ENCODE measurements around the gene CUX1.

The CUX1 gene

DNA sequence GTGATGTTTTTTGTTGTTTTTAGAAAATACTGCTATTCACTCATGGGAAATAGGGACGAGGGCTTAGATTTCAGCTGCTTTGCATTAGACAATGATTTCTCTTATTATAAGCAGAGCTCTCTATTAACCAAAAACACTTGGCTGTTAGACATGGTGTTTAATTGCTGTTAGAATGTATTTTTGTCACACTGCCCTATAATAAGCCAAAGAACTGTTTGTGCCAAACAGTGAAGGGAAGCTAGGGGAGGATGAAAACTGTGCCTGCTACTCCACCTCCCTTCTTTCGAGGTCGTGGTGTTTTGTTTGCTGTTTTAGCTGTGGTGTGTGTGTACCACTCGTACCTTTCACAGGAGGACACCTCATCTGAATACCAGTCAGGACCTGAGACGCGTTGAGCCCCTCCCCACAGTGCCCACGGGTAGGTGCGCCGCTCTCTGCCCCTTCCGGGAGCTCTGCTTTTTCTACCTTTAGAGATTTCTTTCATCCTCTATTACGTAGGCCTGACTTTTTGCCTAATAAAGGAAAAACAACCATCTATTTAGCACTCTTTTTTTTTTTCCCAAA, 57.9 kb downstream of the CUX1 start:
- TF ChIP-seq, protein P1, sequence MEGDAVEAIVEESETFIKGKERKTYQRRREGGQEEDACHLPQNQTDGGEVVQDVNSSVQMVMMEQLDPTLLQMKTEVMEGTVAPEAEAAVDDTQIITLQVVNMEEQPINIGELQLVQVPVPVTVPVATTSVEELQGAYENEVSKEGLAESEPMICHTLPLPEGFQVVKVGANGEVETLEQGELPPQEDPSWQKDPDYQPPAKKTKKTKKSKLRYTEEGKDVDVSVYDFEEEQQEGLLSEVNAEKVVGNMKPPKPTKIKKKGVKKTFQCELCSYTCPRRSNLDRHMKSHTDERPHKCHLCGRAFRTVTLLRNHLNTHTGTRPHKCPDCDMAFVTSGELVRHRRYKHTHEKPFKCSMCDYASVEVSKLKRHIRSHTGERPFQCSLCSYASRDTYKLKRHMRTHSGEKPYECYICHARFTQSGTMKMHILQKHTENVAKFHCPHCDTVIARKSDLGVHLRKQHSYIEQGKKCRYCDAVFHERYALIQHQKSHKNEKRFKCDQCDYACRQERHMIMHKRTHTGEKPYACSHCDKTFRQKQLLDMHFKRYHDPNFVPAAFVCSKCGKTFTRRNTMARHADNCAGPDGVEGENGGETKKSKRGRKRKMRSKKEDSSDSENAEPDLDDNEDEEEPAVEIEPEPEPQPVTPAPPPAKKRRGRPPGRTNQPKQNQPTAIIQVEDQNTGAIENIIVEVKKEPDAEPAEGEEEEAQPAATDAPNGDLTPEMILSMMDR (IDR thresholded peaks at IDR 0.05; ENCODE audit: borderline replicate concordance, insufficient read depth, low read depth, low read length), result no peak
- no peak overlapping the region for H3K4me3 ChIP-seq (ENCODE audit: low read depth, low read length)

- H3K4me3 ChIP-seq (ENCODE audit: low read depth, low read length), result no peak overlapping the region
Measured at GRCh38 chr7:101877882-101878591, 60.6 kb downstream of the CUX1 start.

DNA sequence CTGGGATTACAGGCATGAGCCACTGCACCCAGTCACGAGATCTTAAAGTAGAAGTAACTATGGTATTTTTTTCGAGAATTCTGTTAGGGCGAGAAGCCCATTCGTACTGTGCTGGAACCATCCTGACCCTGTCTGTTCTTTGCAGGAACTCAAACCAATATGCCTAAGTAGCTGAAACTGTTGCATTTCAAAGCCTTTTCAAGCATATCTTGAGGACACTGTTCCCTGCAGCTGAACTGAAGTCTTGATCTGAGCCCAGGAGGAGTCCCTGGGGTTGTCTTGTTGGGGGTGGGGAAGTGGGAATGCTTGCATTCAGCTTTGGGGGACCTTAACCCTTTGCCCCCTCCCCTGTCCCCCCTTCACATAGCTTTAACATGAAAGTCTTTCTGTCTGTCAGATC, 61.5 kb downstream of the CUX1 start:
- TF ChIP-seq, protein P1 (IDR thresholded peaks at IDR 0.05; ENCODE audit: borderline replicate concordance, insufficient read depth, low read depth, low read length), result no peak
- H3K4me3 ChIP-seq (ENCODE audit: low read depth, low read length), result no peak overlapping the region

More at GRCh38 chr7:101877882-101878591, 60.6 kb downstream of the CUX1 start:
- TF ChIP-seq, protein P1 (IDR thresholded peaks at IDR 0.05; ENCODE audit: borderline replicate concordance, insufficient read depth, low read depth, low read length), result no peak

DNA sequence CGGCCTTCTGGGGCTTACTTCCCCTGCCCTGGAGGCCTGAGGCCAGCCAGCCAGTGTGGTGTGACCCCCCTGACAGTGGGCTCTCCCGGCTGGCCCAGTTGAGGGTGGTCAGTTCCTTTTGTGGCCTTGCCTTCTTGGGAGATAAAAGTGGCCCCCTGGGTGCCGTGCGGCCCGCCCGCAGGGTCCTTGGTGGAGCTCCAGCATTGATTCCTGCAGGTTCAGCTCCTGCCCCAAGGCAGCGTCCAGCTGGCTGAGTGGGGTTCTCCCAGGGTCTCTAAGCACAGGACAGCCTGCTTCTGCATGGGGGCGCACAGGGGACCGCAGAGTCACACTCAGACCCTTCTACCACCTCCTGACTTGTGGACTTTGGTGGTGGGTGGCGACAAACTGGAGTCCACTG, 62.1 kb downstream of the CUX1 start:
- H3K4me3 ChIP-seq (ENCODE audit: low read depth, low read length), result no peak overlapping the region
- TF ChIP-seq, protein P1 (IDR thresholded peaks at IDR 0.05; ENCODE audit: borderline replicate concordance, insufficient read depth, low read depth, low read length), result no peak

DNA sequence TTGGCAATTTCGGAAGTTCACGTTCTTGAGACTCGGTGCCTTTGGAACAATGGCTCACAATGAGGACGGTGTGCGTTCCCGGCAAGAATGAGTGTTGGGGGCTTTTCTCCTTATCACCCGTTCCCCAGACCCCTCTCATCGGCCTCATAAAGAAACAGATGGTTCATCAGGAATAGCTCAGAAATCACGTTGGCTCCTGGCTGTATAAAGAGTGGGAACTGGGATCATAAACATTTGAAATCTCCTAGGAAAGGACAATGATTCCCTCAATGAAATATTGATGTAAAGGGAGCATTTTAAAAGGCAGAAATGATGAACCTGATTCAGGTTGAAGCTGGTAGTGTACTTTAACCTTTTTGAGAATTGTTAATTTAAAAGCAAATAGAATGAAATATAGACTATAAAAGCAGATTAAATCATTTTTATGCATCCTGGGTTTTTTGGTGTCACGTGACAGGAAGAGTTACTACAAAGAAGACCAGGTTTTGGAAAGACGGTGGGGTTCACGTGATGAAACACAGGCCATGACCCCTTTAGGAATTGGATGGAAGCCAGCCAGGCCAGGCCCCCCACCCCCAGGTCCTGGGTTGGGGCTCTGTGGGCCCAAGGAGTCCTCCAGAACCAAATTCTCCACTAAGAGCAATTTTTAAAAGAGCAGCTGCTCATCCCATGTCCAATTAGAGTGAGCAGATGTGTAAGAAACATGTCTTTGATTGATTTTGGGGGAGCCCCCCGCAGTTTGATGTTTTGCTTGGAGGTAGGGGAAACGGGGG, 63.0 kb downstream of the CUX1 start:
- TF ChIP-seq, protein P1 (IDR thresholded peaks at IDR 0.05; ENCODE audit: borderline replicate concordance, insufficient read depth, low read depth, low read length), result no peak
- H3K4me3 ChIP-seq (ENCODE audit: low read depth, low read length), result no peak overlapping the region

DNA sequence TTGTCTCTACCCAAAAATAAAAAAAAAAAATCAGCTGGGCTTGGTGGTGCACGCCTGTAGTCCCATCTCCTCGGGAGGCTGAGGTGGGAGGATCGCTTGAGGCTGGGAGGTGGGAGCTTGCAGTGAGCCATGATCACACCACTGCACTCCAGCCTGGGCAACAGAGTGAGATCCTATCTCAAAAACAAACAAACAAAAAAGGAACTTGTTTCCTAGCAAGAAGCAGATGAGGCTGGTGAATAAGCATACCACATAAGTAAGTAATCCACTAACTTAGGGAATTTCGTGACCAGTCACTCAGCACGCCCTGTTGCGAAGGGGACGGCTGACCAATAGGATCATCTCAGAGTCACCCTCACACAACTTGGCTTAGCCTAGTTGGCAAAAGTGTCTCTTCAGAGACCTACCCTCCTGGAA, 64.6 kb downstream of the CUX1 start:
- no peak overlapping the region for H3K4me3 ChIP-seq (ENCODE audit: low read depth, low read length)
- TF ChIP-seq, protein P1 (IDR thresholded peaks at IDR 0.05; ENCODE audit: borderline replicate concordance, insufficient read depth, low read depth, low read length), result no peak
